ENCODE results near the gene EIF3I. TPM values are rescaled to one million over a fixed set of nuclear protein-coding genes. Genes with fewer than 3 reads are reported as not detected.

EIF3I gene
- polyA plus RNA-seq, 3 donors = 177 to 208 (median 192) TPM

- DNase-seq (ENCODE audit: low read depth in 3 of 3, low spot score in 2 of 3) = no peak
These were observed 24.4 kb upstream of the EIF3I start for GRCh38 chr1:32197837-32198236.

- no peak for DNase-seq (ENCODE audit: low read depth in 3 of 3, low spot score in 2 of 3)
These were observed 23.8 kb upstream of the EIF3I start for GRCh38 chr1:32198237-32199042.

GRCh38 chr1:32199043-32199716 is 23.0 kb upstream of the EIF3I start:
- DNase-seq (ENCODE audit: low read depth in 3 of 3, low spot score in 2 of 3) = no peak

GRCh38 chr1:32199717-32200072 is 22.5 kb upstream of the EIF3I start:
- no peak for DNase-seq (ENCODE audit: low read depth in 3 of 3, low spot score in 2 of 3)

- peak in 1 of 3 donors; percentile 56 for DNase-seq (ENCODE audit: low read depth in 3 of 3, low spot score in 2 of 3)
These were observed 21.8 kb upstream of the EIF3I start, which contains the start of gene CCDC28B for GRCh38 chr1:32200226-32201010. Gene CCDC28B, plus strand, starts transcription at chr1:32200595. Its CDS starts 1,341 bp downstream, at chr1:32201936.

GRCh38 chr1:32201011-32201855 is 21.0 kb upstream of the EIF3I start:
- peak in 1 of 3 donors; percentile 45 for DNase-seq (ENCODE audit: low read depth in 3 of 3, low spot score in 2 of 3)

- peak in 1 of 3 donors; percentile 19 for DNase-seq (ENCODE audit: low read depth in 3 of 3, low spot score in 2 of 3)
These were observed 17.3 kb upstream of the EIF3I start for GRCh38 chr1:32204943-32205361.

- peak in 2 of 3 donors; percentile 85 to 90 for DNase-seq (ENCODE audit: low read depth in 3 of 3, low spot score in 2 of 3)
These were observed 16.5 kb upstream of the EIF3I start, which contains the start of gene IQCC for GRCh38 chr1:32205401-32206370. Gene IQCC, plus strand, starts transcription at chr1:32205671. Its CDS starts 11 bp downstream, at chr1:32205682.

GRCh38 chr1:32208469-32208868 is 13.7 kb upstream of the EIF3I start:
- DNase-seq (ENCODE audit: low read depth in 3 of 3, low spot score in 2 of 3) = no peak

GRCh38 chr1:32208891-32209328 is 13.3 kb upstream of the EIF3I start, which contains the start of gene DCDC2B:
Gene DCDC2B, plus strand, starts transcription at chr1:32209089. Its CDS starts 5 bp downstream, at chr1:32209094.
- DNase-seq (ENCODE audit: low read depth in 3 of 3, low spot score in 2 of 3) = no peak

GRCh38 chr1:32215629-32216480 is 6.4 kb upstream of the EIF3I start:
- no peak for DNase-seq (ENCODE audit: low read depth in 3 of 3, low spot score in 2 of 3)

GRCh38 chr1:32216566-32216965 is 5.6 kb upstream of the EIF3I start:
- no peak for DNase-seq (ENCODE audit: low read depth in 3 of 3, low spot score in 2 of 3)

- no peak for DNase-seq (ENCODE audit: low read depth in 3 of 3, low spot score in 2 of 3)
These were observed 3.2 kb upstream of the EIF3I start for GRCh38 chr1:32219022-32219421.

- no peak for DNase-seq (ENCODE audit: low read depth in 3 of 3, low spot score in 2 of 3)
These were observed 1.2 kb upstream of the EIF3I start for GRCh38 chr1:32220746-32221580.

- no peak for DNase-seq (ENCODE audit: low read depth in 3 of 3, low spot score in 2 of 3)
These were observed 627 bp upstream of the EIF3I start for GRCh38 chr1:32221581-32221979.

GRCh38 chr1:32223683-32224082 is 1.5 kb downstream of the EIF3I start:
- DNase-seq (ENCODE audit: low read depth in 3 of 3, low spot score in 2 of 3) = no peak

GRCh38 chr1:32224285-32224684 is 2.1 kb downstream of the EIF3I start:
- no peak for DNase-seq (ENCODE audit: low read depth in 3 of 3, low spot score in 2 of 3)

Measured in right renal cortex interstitium (tissue), 3 donors.